HG02970 (cell line): ENCODE data around the gene PLSCR1.
A peak's percentile ranks its signal among the peaks of the same experiment; 100 is the strongest.
"Not testable (repeated sequence)": the region's sequence is repeated elsewhere in the genome, so short reads cannot be mapped to it uniquely, and the experiment has no call there.

Experiments
- ATAC-seq: cut with Tn5 transposase; IDR thresholded peaks from one replicate; pipeline ENCODE4 v1.9.1; 2021; ENCODE audit warnings: mild to moderate bottlenecking, moderate library complexity, moderate number of reproducible peaks; ENCODE audit not compliant: unreplicated experiment, low FRiP score

Gene PLSCR1

GRCh38 chr3:146550743-146551510 is 6.5 kb upstream of the PLSCR1 start:
- ATAC-seq, result peak; percentile 82

- no peak for ATAC-seq
These were observed 5.7 kb upstream of the PLSCR1 start for GRCh38 chr3:146550070-146550615.

- ATAC-seq, result no peak
These were observed 2.9 kb upstream of the PLSCR1 start for GRCh38 chr3:146547235-146547835.

GRCh38 chr3:146546366-146546965 is 2.1 kb upstream of the PLSCR1 start:
- ATAC-seq, result no peak

GRCh38 chr3:146544929-146545528 is 622 bp upstream of the PLSCR1 start:
- no peak for ATAC-seq

- ATAC-seq, result peak; percentile 2
These were observed 876 bp downstream of the PLSCR1 start for GRCh38 chr3:146543461-146544001.

GRCh38 chr3:146542978-146543377 is 1.4 kb downstream of the PLSCR1 start:
- no peak for ATAC-seq

GRCh38 chr3:146542179-146542578 is 2.2 kb downstream of the PLSCR1 start:
- ATAC-seq, result no peak

GRCh38 chr3:146540978-146541377 is 3.4 kb downstream of the PLSCR1 start:
- ATAC-seq, result no peak

GRCh38 chr3:146540236-146540635 is 4.2 kb downstream of the PLSCR1 start:
- ATAC-seq, result no peak

GRCh38 chr3:146539315-146539714 is 5.1 kb downstream of the PLSCR1 start:
- no peak for ATAC-seq

GRCh38 chr3:146537603-146538002 is 6.8 kb downstream of the PLSCR1 start:
- no peak for ATAC-seq

GRCh38 chr3:146536681-146537080 is 7.7 kb downstream of the PLSCR1 start:
- no peak for ATAC-seq

GRCh38 chr3:146532406-146532805 is 12.0 kb downstream of the PLSCR1 start:
- ATAC-seq, result no peak

GRCh38 chr3:146530609-146531008 is 13.8 kb downstream of the PLSCR1 start:
- no peak for ATAC-seq

- no peak for ATAC-seq
These were observed 15.4 kb downstream of the PLSCR1 start for GRCh38 chr3:146529021-146529420.

GRCh38 chr3:146524961-146525360 is 19.4 kb downstream of the PLSCR1 start:
- ATAC-seq, result no peak

- ATAC-seq, result no peak
These were observed 20.9 kb downstream of the PLSCR1 start for GRCh38 chr3:146523531-146523930.

GRCh38 chr3:146522174-146523158 is 21.9 kb downstream of the PLSCR1 start:
- not testable (repeated sequence) for ATAC-seq

- ATAC-seq, result no peak
These were observed 23.0 kb downstream of the PLSCR1 start for GRCh38 chr3:146521394-146521793.
